SIG-M5 treated with dmso at 0.1 percent for 504 hours (cell line): ENCODE measurements around the gene HTR3C.
"Not testable (repeated sequence)": the region's sequence is repeated elsewhere in the genome, so short reads cannot be mapped to it uniquely, and the experiment has no call there.

Experiments
- DNase-seq: peaks from one replicate; lab custom pipeline; 2025; ENCODE audit not compliant: unreplicated experiment; lab: John Stamatoyannopoulos, UW

Gene HTR3C

GRCh38 chr3:184052767-184053166, at the start of gene HTR3C:
Gene HTR3C, plus strand, starts transcription at chr3:184053047. Its CDS starts 34 bp downstream, at chr3:184053081.
- DNase-seq: no peak

GRCh38 chr3:184003187-184003967, 49.5 kb upstream of the HTR3C start:
- no peak for DNase-seq

- no peak for DNase-seq
Measured at GRCh38 chr3:184004476-184004875, 48.4 kb upstream of the HTR3C start.

GRCh38 chr3:184005941-184006507, 46.8 kb upstream of the HTR3C start:
- DNase-seq: peak; percentile 71

- not testable (repeated sequence) for DNase-seq
Measured at GRCh38 chr3:184007143-184007813, 45.6 kb upstream of the HTR3C start.

- no peak for DNase-seq
Measured at GRCh38 chr3:184008161-184008560, 44.7 kb upstream of the HTR3C start.

- DNase-seq: peak; percentile 70
Measured at GRCh38 chr3:184011230-184011876, 41.5 kb upstream of the HTR3C start.

- no peak for DNase-seq
Measured at GRCh38 chr3:184011937-184012889, 40.6 kb upstream of the HTR3C start.

GRCh38 chr3:184015381-184016019, 37.3 kb upstream of the HTR3C start:
- DNase-seq: no peak

- DNase-seq: no peak
Measured at GRCh38 chr3:184016169-184016570, 36.7 kb upstream of the HTR3C start.

GRCh38 chr3:184016811-184017671, 35.8 kb upstream of the HTR3C start:
- DNase-seq: peak; percentile 53

- peak; percentile 94 for DNase-seq
Measured at GRCh38 chr3:184017672-184018423, 35.0 kb upstream of the HTR3C start, which contains the start of gene ABCC5. Gene ABCC5, minus strand, starts transcription at chr3:184017884. Its CDS starts 3,492 bp downstream, at chr3:184014392.

- DNase-seq: no peak
Measured at GRCh38 chr3:184018424-184018973, 34.3 kb upstream of the HTR3C start.

- DNase-seq: peak; percentile 84
Measured at GRCh38 chr3:184022323-184022722, 30.5 kb upstream of the HTR3C start.

- not testable (repeated sequence) for DNase-seq
Measured at GRCh38 chr3:184025256-184025655, 27.6 kb upstream of the HTR3C start.

GRCh38 chr3:184028275-184028890, 24.5 kb upstream of the HTR3C start:
- DNase-seq: not testable (repeated sequence)

- DNase-seq: no peak
Measured at GRCh38 chr3:184029443-184029842, 23.4 kb upstream of the HTR3C start.
